Heart right ventricle (tissue), 16 donors: ENCODE data around the gene SLC36A2. TPM values are rescaled to one million over a fixed set of nuclear protein-coding genes. Genes with fewer than 3 reads are reported as not detected.

Experiments used
- ATAC-seq, 8 donors: fragments of 200-7000 bp; cut with Tn5 transposase; one replicate each; pipeline ENCODE4 v1.9.1; 2020; ENCODE audit warnings: mild to moderate bottlenecking in 8 of 8, moderate library complexity in 8 of 8, moderate number of reproducible peaks in 1 of 8
- DNase-seq, 2 donors: peaks; one replicate each; pipeline ENCODE4 v3.0.0-alpha.2; 2020
- H3K27ac ChIP-seq, 10 donors: fragments of 200-600 bp; sonication (generic) in 2 of 10; one replicate each; pipeline versions ENCODE4 v1.5.0 to v1.8.0; 2020 to 2022; ENCODE audit warnings: mild to moderate bottlenecking in 3 of 10
- H3K27me3 ChIP-seq, 7 donors: fragments of 200-600 bp; one replicate each; pipeline ENCODE4 v1.8.0; 2021 to 2022; ENCODE audit warnings: mild to moderate bottlenecking in 2 of 7
- H3K36me3 ChIP-seq, 9 donors: fragments of 200-600 bp; sonication (generic) in 1 of 9; one replicate each; pipeline versions ENCODE4 v1.5.0 to v1.8.0; 2020 to 2022; ENCODE audit warnings: mild to moderate bottlenecking in 2 of 9
- H3K4me1 ChIP-seq, 9 donors: fragments of 200-600 bp; sonication (generic) in 1 of 9; one replicate each; pipeline versions ENCODE4 v1.5.0 to v1.8.0; 2020 to 2022; ENCODE audit warnings: mild to moderate bottlenecking in 4 of 9
- H3K4me3 ChIP-seq, 10 donors: fragments of 200-600 bp; sonication (generic) in 2 of 10; one replicate each; pipeline versions ENCODE4 v1.5.0 to v1.8.0; 2020 to 2022; ENCODE audit warnings: mild to moderate bottlenecking in 7 of 10, moderate library complexity in 2 of 10
- H3K9me3 ChIP-seq, 11 donors: fragments of 200-600 bp in 10 of 11; sonication (generic) in 2 of 11; one replicate each; pipeline versions ENCODE4 v1.5.0 to v1.8.0; 2013 to 2022; ENCODE audit warnings: mild to moderate bottlenecking in 2 of 11, control low read depth in 1 of 11, moderate library complexity in 1 of 11
- CTCF ChIP-seq, 9 donors: fragments of 200-600 bp; sonication (generic) in 2 of 9; IDR thresholded peaks; one replicate each; pipeline versions ENCODE4 v1.5.0 to v1.8.0; 2021 to 2022; ENCODE audit warnings: antibody characterized with exemption in 9 of 9, mild to moderate bottlenecking in 5 of 9, moderate library complexity in 1 of 9
- WGBS, 2 donors: extraction: QIAGEN DNeasy Blood & Tissue Kit; methylation state at CpG; one replicate each; pipeline ENCODE4 v1.1.7; 2013; ENCODE audit warnings: inconsistent platforms in 1 of 2; 5-methylcytosine and 5-hydroxymethylcytosine counted together
- intact Hi-C, 10 donors: fragments of 100-400 bp; cut with DNase I; formaldehyde crosslinking; loops; one replicate each; pipeline versions ENCODE4 v1.11.1 to v1.14.2; 2022
- polyA plus RNA-seq, 2 donors: library from polyadenylated mRNA; stranded (reverse); fragments of 200-250 nt; gene quantifications; one replicate each; pipeline ENCODE4 v1.2.3, GENCODE V29; 2013
- total RNA-seq, 10 donors: library from RNA; stranded (reverse); fragmentation: NEBNext Ultra II Directional in 3 of 10; extraction: Animal tissue kit (Norgen Biotek cat#: 25700) in 3 of 10; gene quantifications; one replicate each; pipeline versions ENCODE4 v1.2.1 to v1.2.4, GENCODE V29; 2021 to 2023
- donor health status: Arrhythmogenic right ventricular cardiomyopathy.
- donor health status: ischemic (EF 13 %, LVEDD 7.1; RV severe dilation, severe dysfunction).
- donor health status: healthy with polysubstance abuse.
- donor health status: DM: no; HTN: yes; CAD: no.
- donor health status: DM: no; HTN: no; CAD: no.
- donor health status: ischemic (EF 25% LVEDD 6.9; RV normal size, moderate dysfunction).
- donor health status: ischemic (EF 25% LVEDD 5.7; RV mildly dilated, moderate dysfunction).
- donor health status: healthy.
- donor health status: DM: yes; HTN: yes; CAD: no.
- donor health status: Ischemic cardiomyopathy.
- donor health status: ischemic (EF 35%, LVEDD 5.7; RV mildly dilated, moderate dysfunction).
- donor health status: nonischemic (EF 11% LVEDD 7.7; RV severe dilation, severe dysfunction).
- donor health status: DM: yes; HTN: yes; CAD: no.
- donor health status: PGD.
- donor health status: ischemic (EF 29% LVEDD 5.4; RV normal size, mild dysfunction).
- donor health status: nonischemic (EF 23%, LVEDD 6.1; RV moderate dilation, normal function).

Gene SLC36A2
- total and polyA plus RNA-seq, 12 donors = 0.04 to 2.8 (median 0.39) TPM; not detected in 2

- TF ChIP-seq CTCF (IDR thresholded peaks at IDR 0.05) = no peak
- no peak for DNase-seq
- Histone ChIP-seq H3K9me3 (peaks cover 0 to 15% (median 8%) of the 10 kb centered on the region in 11 donors), H3K27me3 (no peaks in the 10 kb centered on the region), H3K36me3 (no peaks in the 10 kb centered on the region), H3K4me1 (no peaks in the 10 kb centered on the region), H3K27ac (no peak overlapping the region), H3K4me3 (no peak overlapping the region)
- intact Hi-C loops = no loop called here
- ATAC-seq = no peak
- WGBS, 2 donors = 92 to 94% methylated on average over 3 of the region's 3 CpGs
Observed at GRCh38 chr5:151357097-151357496, 9.7 kb upstream of the SLC36A2 start.

DNA sequence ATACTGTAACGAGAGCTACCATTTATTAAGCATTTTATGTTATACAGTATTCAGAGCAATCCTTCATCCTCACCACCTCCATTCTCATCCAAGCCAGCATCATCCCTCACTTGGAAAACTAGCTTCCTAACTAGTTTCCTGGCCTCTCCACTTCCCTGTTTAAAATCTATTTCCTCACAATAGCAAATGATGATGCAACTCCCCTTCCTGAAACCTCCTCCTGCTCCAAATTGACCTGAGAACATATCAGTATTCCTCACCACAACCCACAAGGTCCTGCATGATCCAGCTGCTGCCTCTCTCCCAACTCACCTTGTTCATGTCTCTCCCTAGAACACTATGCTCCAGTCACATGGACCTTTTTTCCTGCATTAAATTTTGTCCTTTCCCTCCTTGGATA, 4.3 kb upstream of the SLC36A2 start:
- TF ChIP-seq CTCF (IDR thresholded peaks at IDR 0.05) = no peak
- intact Hi-C loops = no loop called here
- no peaks in the 10 kb centered on the region for H3K9me3 ChIP-seq
- DNase-seq (no peak), ATAC-seq (no peak)
- no peak overlapping the region for H3K27ac ChIP-seq
- WGBS, 2 donors = 97 to 98% methylated on average over 1 of the region's 1 CpG
- H3K27me3 ChIP-seq = peaks cover 0 to 8% (median 0%) of the 10 kb centered on the region in 7 donors
- H3K4me1 ChIP-seq = peaks cover 0 to 16% (median 0%) of the 10 kb centered on the region in 9 donors
- H3K4me3 ChIP-seq = no peak overlapping the region
- H3K36me3 ChIP-seq = no peaks in the 10 kb centered on the region

- peaks cover 0 to 33% (median 0%) of the 10 kb centered on the region in 7 donors for H3K27me3 ChIP-seq
- H3K4me3 ChIP-seq = no peak overlapping the region
- H3K36me3 ChIP-seq = no peaks in the 10 kb centered on the region
- intact Hi-C loops = no loop called here
- WGBS, 2 donors = 35 to 38% methylated on average over 6 of the region's 6 CpGs
- TF ChIP-seq CTCF (IDR thresholded peaks at IDR 0.05) = no peak
- H3K4me1 ChIP-seq = peaks cover 0 to 28% (median 7%) of the 10 kb centered on the region in 9 donors
- no peak overlapping the region for H3K27ac ChIP-seq
- no peaks in the 10 kb centered on the region for H3K9me3 ChIP-seq
- DNase-seq (no peak), ATAC-seq (no peak)
Observed at GRCh38 chr5:151348789-151349188, 1.4 kb upstream of the SLC36A2 start.

- Histone ChIP-seq H3K27ac (no peak overlapping the region), H3K27me3 (peaks cover 0 to 53% (median 5%) of the 10 kb centered on the region in 7 donors), H3K36me3 (no peaks in the 10 kb centered on the region), H3K4me3 (no peak overlapping the region), H3K9me3 (no peaks in the 10 kb centered on the region), H3K4me1 (peaks cover 0 to 28% (median 7%) of the 10 kb centered on the region in 9 donors)
- WGBS, 2 donors = 32 to 45% methylated on average over 8 of the region's 8 CpGs
- ATAC-seq (peak in 4 of 8 donors; percentile 33 to 50 (median 34)), DNase-seq (no peak)
- intact Hi-C loops = no loop called here
- TF ChIP-seq CTCF (IDR thresholded peaks at IDR 0.05) = no peak
Observed at GRCh38 chr5:151345808-151346478, 1.4 kb downstream of the SLC36A2 start.
